Suprapubic skin (tissue), 4 donors: ENCODE data around the gene EPHA2. TPM values are rescaled to one million over a fixed set of nuclear protein-coding genes. Genes with fewer than 3 reads are reported as not detected.

ENCODE experiments used
- DNase-seq, 2 donors: peaks; one replicate each; pipeline ENCODE4 v3.0.0-alpha.2; 2019; ENCODE audit warnings: low spot score in 2 of 2
- H3K27ac ChIP-seq: fragments of 200-600 bp; sonication (generic); one replicate; pipeline ENCODE4 v1.5.1; 2019
- H3K27me3 ChIP-seq: fragments of 200-600 bp; sonication (generic); one replicate; pipeline ENCODE4 v1.5.1; 2019
- H3K36me3 ChIP-seq: fragments of 200-600 bp; sonication (generic); one replicate; pipeline ENCODE4 v1.5.1; 2019
- H3K4me1 ChIP-seq: fragments of 200-600 bp; sonication (generic); one replicate; pipeline ENCODE4 v1.5.1; 2019
- H3K4me3 ChIP-seq: fragments of 200-600 bp; sonication (generic); one replicate; pipeline ENCODE4 v1.5.1; 2019; ENCODE audit warnings: mild to moderate bottlenecking
- H3K9me3 ChIP-seq: fragments of 200-600 bp; sonication (generic); one replicate; pipeline ENCODE4 v1.5.1; 2019
- EP300 ChIP-seq: sonication (generic); formaldehyde crosslinking; IDR thresholded peaks from one replicate; pipeline ENCODE4 v1.6.1; 2017; ENCODE audit warnings: antibody characterized with exemption
- POLR2A ChIP-seq, 2 donors: fragments of 450-650 bp; IDR thresholded peaks; one replicate each; pipeline ENCODE4 v1.6.1; 2017; ENCODE audit warnings: antibody characterized with exemption in 2 of 2, mild to moderate bottlenecking in 2 of 2, moderate library complexity in 2 of 2
- POLR2AphosphoS5 ChIP-seq, 3 donors: sonication (generic); formaldehyde crosslinking; IDR thresholded peaks; one replicate each; pipeline ENCODE4 v1.6.1; 2017; ENCODE audit warnings: antibody characterized with exemption in 3 of 3
- WGBS: methylation state at CpG from one replicate; pipeline ENCODE4 v1.1.5; 2018; 5-methylcytosine and 5-hydroxymethylcytosine counted together
- total RNA-seq, 4 donors: library from RNA; depleted of rRNA; stranded (reverse); fragments of >200 nt; gene quantifications; one replicate each; pipeline ENCODE4 v1.1.0, GENCODE V29; 2016
- TF ChIP-seq, protein P1 (sequence below), 2 donors: fragments of 200-600 bp in 1 of 2; fragments of 450-650 bp in 1 of 2; sonication (generic) in 1 of 2; IDR thresholded peaks; one replicate each; pipeline ENCODE4 v1.5.1; 2016 to 2019; ENCODE audit warnings: antibody characterized with exemption in 2 of 2, mild to moderate bottlenecking in 1 of 2, moderate library complexity in 1 of 2

The EPHA2 gene
- total RNA-seq, 4 donors from 2014 or later, result 59.0 to 145 (median 104) TPM

DNA sequence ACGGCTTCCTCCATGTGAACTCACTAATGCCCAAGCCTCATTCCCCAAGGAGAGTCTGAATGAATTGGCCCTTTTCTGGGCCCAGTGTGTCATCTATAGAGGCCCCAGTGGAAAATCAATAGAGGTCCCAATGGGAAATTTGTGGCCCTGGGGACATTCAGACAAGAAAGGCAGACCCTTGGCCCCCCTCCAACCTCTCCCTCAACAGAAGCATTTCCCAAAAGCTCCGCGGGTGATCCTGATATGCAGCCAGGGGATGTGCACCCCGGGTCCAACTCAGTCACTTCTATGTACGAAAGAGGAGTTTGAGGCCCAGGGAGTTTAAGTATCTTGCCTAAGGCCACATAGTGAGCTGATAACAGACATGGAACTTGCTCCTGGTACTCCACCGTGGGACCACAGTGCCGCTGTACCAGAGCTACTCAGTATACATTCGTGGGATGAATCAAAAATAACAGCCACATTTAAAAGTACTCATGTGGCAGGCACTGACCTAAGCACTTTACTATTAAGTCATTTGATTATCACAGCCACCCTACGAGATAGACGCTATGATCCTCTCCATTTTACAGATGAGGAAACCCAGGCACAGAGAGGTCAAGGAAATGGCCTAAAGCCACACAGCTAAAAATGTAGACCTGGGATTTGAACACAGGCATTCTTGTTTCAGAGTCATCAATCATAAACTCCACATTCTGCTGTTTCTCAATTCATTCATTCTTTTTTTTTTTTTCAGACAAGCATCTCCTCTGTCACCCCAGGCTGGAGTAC, 8.5 kb downstream of the EPHA2 start:
- no peak for DNase-seq
- no peaks in the 10 kb centered on the region for H3K9me3 ChIP-seq
- WGBS, result 71% methylated on average over 9 of the region's 10 CpGs
- H3K4me1 ChIP-seq, result peaks cover 83% of the 10 kb centered on the region
- H3K4me3 ChIP-seq, result no peak overlapping the region
- no peaks in the 10 kb centered on the region for H3K27me3 ChIP-seq
- TF ChIP-seq POLR2AphosphoS5 (IDR thresholded peaks at IDR 0.05), result no peak
- no peak for TF ChIP-seq EP300
- TF ChIP-seq, protein P1, sequence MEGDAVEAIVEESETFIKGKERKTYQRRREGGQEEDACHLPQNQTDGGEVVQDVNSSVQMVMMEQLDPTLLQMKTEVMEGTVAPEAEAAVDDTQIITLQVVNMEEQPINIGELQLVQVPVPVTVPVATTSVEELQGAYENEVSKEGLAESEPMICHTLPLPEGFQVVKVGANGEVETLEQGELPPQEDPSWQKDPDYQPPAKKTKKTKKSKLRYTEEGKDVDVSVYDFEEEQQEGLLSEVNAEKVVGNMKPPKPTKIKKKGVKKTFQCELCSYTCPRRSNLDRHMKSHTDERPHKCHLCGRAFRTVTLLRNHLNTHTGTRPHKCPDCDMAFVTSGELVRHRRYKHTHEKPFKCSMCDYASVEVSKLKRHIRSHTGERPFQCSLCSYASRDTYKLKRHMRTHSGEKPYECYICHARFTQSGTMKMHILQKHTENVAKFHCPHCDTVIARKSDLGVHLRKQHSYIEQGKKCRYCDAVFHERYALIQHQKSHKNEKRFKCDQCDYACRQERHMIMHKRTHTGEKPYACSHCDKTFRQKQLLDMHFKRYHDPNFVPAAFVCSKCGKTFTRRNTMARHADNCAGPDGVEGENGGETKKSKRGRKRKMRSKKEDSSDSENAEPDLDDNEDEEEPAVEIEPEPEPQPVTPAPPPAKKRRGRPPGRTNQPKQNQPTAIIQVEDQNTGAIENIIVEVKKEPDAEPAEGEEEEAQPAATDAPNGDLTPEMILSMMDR (IDR thresholded peaks at IDR 0.05), result no peak
- no peak for TF ChIP-seq POLR2A (IDR thresholded peaks at IDR 0.05)
- H3K27ac ChIP-seq, result peak overlapping the region; percentile 80
- H3K36me3 ChIP-seq, result peaks cover 34% of the 10 kb centered on the region

DNA sequence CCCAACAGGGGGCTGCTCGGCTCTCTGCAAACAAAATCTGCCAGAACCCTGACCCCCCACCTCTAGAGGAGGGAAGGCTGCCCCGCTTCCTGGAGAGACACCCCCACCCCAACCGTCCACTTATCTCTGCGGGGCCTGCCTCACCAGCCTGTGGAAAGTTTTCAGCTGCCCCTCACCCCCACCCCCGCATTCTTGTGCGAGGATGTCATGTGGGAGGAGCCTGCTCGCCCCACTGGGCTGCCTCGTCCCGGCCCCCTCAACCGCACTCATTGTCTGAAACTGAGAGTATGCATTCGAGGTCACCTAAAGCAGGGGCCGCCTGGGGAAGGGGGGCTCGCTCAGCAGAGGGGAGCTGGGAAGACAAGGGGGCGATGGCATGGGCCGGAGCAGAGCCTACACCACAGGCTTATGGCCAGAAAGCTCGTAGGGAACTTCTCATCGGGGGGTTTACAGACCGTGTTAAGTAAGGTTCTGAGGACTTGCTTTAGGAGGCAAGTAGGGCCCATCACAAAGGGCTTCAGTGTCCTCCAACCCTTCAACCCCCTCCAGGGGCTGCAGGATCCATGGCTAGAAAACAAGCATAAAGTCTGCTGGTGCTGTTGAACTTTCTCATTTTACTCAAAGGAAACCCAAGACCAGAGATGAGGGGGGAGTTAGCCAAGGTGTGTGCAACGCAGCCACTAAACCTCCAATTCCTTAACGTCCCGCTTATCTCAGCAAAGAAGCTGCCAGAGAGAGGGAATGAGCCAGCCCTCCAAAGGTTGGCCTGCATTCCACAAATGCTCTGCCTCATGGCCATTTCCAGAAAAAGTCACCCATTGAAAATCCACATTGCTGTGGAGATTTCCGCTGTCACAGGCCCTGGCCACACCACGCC, 9.4 kb downstream of the EPHA2 start:
- 35% methylated on average over 21 of the region's 23 CpGs for WGBS
- peak overlapping the region; percentile 80 for H3K27ac ChIP-seq
- peak; percentile 88 to 89 for DNase-seq
- H3K36me3 ChIP-seq, result peaks cover 34% of the 10 kb centered on the region
- TF ChIP-seq EP300 (no peak), POLR2AphosphoS5 (IDR thresholded peaks at IDR 0.05) (no peak), POLR2A (IDR thresholded peaks at IDR 0.05) (no peak)
- TF ChIP-seq, protein P1 (IDR thresholded peaks at IDR 0.05), result no peak
- H3K4me3 ChIP-seq, result peak overlapping the region; percentile 36
- peaks cover 83% of the 10 kb centered on the region for H3K4me1 ChIP-seq
- H3K27me3 ChIP-seq, result no peaks in the 10 kb centered on the region
- H3K9me3 ChIP-seq, result no peaks in the 10 kb centered on the region

- no peak for TF ChIP-seq POLR2AphosphoS5 (IDR thresholded peaks at IDR 0.05)
- no peak for TF ChIP-seq POLR2A (IDR thresholded peaks at IDR 0.05)
- TF ChIP-seq, protein P1 (IDR thresholded peaks at IDR 0.05), result no peak
- TF ChIP-seq EP300, result no peak
- 1% methylated on average over 12 of the region's 26 CpGs for WGBS
- peaks cover 83% of the 10 kb centered on the region for H3K4me1 ChIP-seq
These were observed 10.1 kb downstream of the EPHA2 start for GRCh38 chr1:16145662-16146278.

DNA sequence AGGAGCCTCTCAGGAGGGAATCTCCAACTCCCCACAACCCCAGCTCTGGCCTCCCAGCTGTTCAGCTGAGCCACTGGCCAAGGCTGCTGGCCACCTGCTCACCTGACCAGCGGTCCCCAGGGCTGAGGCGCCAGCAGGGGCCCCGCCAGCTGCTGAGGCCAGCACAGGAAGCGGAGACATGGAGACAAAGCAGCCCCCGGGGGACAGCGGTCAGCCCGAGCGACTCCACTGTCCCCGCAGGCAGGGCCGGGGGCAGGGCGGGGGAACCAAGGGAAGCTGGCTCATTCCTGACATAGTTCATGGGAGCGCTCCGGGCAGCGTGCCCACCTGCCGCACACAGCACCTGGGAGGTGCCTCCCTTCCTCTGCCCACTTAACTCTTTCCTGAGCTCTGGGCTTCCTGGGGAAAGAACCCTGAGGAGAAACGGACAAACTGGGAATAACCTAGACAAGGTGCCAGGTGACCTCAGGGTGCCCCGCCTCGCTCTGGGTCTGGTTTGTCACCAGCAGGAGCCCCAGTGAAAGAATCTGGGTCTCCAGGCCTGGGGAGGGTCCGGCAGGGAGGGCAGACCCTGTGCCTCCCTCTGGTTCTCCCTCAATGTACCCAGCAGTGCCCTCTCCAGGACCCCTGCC, 10.7 kb downstream of the EPHA2 start:
- peak overlapping the region; percentile 36 for H3K4me3 ChIP-seq
- H3K27ac ChIP-seq, result peak overlapping the region; percentile 80
- WGBS, result 13% methylated on average over 17 of the region's 19 CpGs
- H3K4me1 ChIP-seq, result peaks cover 83% of the 10 kb centered on the region
- no peaks in the 10 kb centered on the region for H3K27me3 ChIP-seq
- DNase-seq, result peak in 1 of 2 donors; percentile 90
- H3K36me3 ChIP-seq, result peaks cover 30% of the 10 kb centered on the region
- no peaks in the 10 kb centered on the region for H3K9me3 ChIP-seq
- TF ChIP-seq POLR2AphosphoS5 (IDR thresholded peaks at IDR 0.05) (peak in 2 of 3 donors; percentile 25 to 33), POLR2A (IDR thresholded peaks at IDR 0.05) (no peak)
- TF ChIP-seq, protein P1 (IDR thresholded peaks at IDR 0.05), result no peak

More at GRCh38 chr1:16145662-16146278, 10.1 kb downstream of the EPHA2 start:
- no peaks in the 10 kb centered on the region for H3K9me3 ChIP-seq
- peaks cover 33% of the 10 kb centered on the region for H3K36me3 ChIP-seq
- no peaks in the 10 kb centered on the region for H3K27me3 ChIP-seq
- DNase-seq, result no peak
- peak overlapping the region; percentile 80 for H3K27ac ChIP-seq
- peak overlapping the region; percentile 36 for H3K4me3 ChIP-seq
